HT1080 (cell line): ENCODE measurements around the gene MYLK4. TPM values are rescaled to one million over a fixed set of nuclear protein-coding genes. Genes with fewer than 3 reads are reported as not detected.
"Not testable (repeated sequence)": the region's sequence is repeated elsewhere in the genome, so short reads cannot be mapped to it uniquely, and the experiment has no call there.

Source experiments
- DNase-seq: peaks from one replicate; pipeline ENCODE4 v3.0.0-alpha.2; 2015; ENCODE audit warnings: low read depth
- total RNA-seq: library from RNA; depleted of rRNA; stranded (reverse); fragments of >200 nt; shearing (Covaris generic); gene quantifications from 2 replicates; pipeline ENCODE4 v1.2.3, GENCODE V29; 2014

Gene MYLK4
- total RNA-seq, 1 experiment from 2014 or later = 0.02 TPM

GRCh38 chr6:2780102-2780737 lies 29.5 kb upstream of the MYLK4 start:
- DNase-seq = no peak

- DNase-seq = no peak
Measured at GRCh38 chr6:2777249-2777648, 26.5 kb upstream of the MYLK4 start.

GRCh38 chr6:2775003-2775402 lies 24.3 kb upstream of the MYLK4 start:
- DNase-seq = no peak

GRCh38 chr6:2773449-2773848 lies 22.7 kb upstream of the MYLK4 start:
- DNase-seq = no peak

GRCh38 chr6:2772840-2773239 lies 22.1 kb upstream of the MYLK4 start:
- DNase-seq = no peak

- DNase-seq = no peak
Measured at GRCh38 chr6:2771079-2771478, 20.4 kb upstream of the MYLK4 start.

GRCh38 chr6:2770171-2770570 lies 19.4 kb upstream of the MYLK4 start:
- DNase-seq = no peak

GRCh38 chr6:2768696-2769095 lies 18.0 kb upstream of the MYLK4 start:
- DNase-seq = no peak

GRCh38 chr6:2767657-2768524 lies 17.2 kb upstream of the MYLK4 start:
- no peak for DNase-seq

- DNase-seq = no peak
Measured at GRCh38 chr6:2766767-2767656, 16.3 kb upstream of the MYLK4 start.

- DNase-seq = no peak
Measured at GRCh38 chr6:2765896-2766766, 15.4 kb upstream of the MYLK4 start.

GRCh38 chr6:2765166-2765895 lies 14.6 kb upstream of the MYLK4 start, which contains the start of gene WRNIP1:
WRNIP1 (plus strand) TSS chr6:2765393; CDS start chr6:2765623, 230 bp downstream.
- peak; percentile 98 for DNase-seq

GRCh38 chr6:2764610-2765165 lies 14.0 kb upstream of the MYLK4 start:
- DNase-seq = peak; percentile 60

GRCh38 chr6:2763876-2764540 lies 13.3 kb upstream of the MYLK4 start:
- no peak for DNase-seq

- no peak for DNase-seq
Measured at GRCh38 chr6:2763345-2763841, 12.7 kb upstream of the MYLK4 start.

GRCh38 chr6:2762868-2763267 lies 12.1 kb upstream of the MYLK4 start:
- DNase-seq = not testable (repeated sequence)

- DNase-seq = no peak
Measured at GRCh38 chr6:2760882-2761842, 10.4 kb upstream of the MYLK4 start.

- no peak for DNase-seq
Measured at GRCh38 chr6:2758980-2759379, 8.3 kb upstream of the MYLK4 start.
